Measurements from ENCODE around the gene RMRP.

DNA sequence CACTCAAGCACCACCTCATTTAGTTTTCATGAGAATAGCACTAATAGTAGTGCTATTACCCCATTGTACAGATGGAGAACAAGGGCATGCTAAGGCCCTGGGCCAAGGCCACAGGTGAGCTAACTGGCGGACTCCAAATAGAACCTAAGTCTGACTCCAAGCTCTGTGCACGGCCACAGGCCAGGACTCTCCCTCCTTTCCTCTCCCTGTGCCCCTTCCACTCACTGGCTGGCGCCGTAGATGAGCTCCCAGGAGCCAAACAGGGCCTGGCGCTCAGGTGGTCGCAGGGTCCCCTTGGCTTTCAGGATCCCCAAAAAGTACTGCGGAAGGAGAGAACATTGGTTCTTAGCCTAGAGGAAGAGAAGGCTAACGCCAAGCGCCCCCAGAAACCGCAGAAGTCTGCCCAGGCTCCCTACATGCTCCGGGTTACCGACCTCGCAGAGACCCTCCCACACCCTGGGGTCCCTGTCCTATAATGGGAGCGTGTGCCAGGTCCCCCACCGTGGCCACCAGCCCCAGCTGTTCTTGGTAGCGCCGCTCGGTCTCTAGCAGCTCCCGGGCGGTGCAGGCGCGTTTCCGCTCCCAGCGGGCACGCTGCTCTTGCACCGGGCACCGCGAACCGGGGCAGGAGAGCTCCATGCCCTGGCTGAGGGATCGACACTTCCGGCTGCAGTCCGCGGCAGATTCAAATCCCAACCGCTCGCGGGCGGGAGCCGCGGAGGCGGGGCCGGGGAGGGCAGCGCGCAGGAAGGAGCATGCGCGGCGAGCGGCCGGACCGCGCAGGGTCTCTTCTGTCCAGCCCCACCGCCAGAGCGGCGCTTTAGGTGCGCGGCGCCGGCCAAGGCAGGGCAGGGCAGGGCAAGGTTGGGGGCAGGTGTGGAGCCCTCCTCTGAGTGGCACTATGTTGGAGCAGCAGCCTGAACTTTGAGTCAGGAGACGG lies 7.0 kb upstream of the RMRP start, which contains the start of gene ARHGEF39:
- TF ChIP-seq POLR2A (IDR thresholded peaks at IDR 0.05), result no peak
- TF ChIP-seq, protein P1, sequence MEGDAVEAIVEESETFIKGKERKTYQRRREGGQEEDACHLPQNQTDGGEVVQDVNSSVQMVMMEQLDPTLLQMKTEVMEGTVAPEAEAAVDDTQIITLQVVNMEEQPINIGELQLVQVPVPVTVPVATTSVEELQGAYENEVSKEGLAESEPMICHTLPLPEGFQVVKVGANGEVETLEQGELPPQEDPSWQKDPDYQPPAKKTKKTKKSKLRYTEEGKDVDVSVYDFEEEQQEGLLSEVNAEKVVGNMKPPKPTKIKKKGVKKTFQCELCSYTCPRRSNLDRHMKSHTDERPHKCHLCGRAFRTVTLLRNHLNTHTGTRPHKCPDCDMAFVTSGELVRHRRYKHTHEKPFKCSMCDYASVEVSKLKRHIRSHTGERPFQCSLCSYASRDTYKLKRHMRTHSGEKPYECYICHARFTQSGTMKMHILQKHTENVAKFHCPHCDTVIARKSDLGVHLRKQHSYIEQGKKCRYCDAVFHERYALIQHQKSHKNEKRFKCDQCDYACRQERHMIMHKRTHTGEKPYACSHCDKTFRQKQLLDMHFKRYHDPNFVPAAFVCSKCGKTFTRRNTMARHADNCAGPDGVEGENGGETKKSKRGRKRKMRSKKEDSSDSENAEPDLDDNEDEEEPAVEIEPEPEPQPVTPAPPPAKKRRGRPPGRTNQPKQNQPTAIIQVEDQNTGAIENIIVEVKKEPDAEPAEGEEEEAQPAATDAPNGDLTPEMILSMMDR (IDR thresholded peaks at IDR 0.05), result no peak
- no peak for TF ChIP-seq EP300 (IDR thresholded peaks at IDR 0.05)
